GM21526 (cell line): ENCODE measurements around the gene MFSD11.
"Not testable (repeated sequence)": the region's sequence is repeated elsewhere in the genome, so short reads cannot be mapped to it uniquely, and the experiment has no call there.

Experiments used
- ATAC-seq: cut with Tn5 transposase; IDR thresholded peaks from one replicate; pipeline ENCODE4 v1.9.1; 2021; ENCODE audit warnings: moderate library complexity; ENCODE audit not compliant: unreplicated experiment, low FRiP score

MFSD11 gene

GRCh38 chr17:76737676-76738467, at the start of gene MFSD11:
Gene MFSD11 (plus strand): TSS chr17:76738119. CDS start chr17:76738353, 234 bp downstream.
- ATAC-seq, result peak; percentile 56

GRCh38 chr17:76688165-76688622, 49.7 kb upstream of the MFSD11 start:
- no peak for ATAC-seq

- no peak for ATAC-seq
Measured at GRCh38 chr17:76689859-76690258, 48.1 kb upstream of the MFSD11 start.

- no peak for ATAC-seq
Measured at GRCh38 chr17:76690596-76691280, 47.2 kb upstream of the MFSD11 start.

- no peak for ATAC-seq
Measured at GRCh38 chr17:76691379-76692191, 46.3 kb upstream of the MFSD11 start.

GRCh38 chr17:76695059-76695831, 42.7 kb upstream of the MFSD11 start:
- no peak for ATAC-seq

GRCh38 chr17:76696763-76697701, 40.9 kb upstream of the MFSD11 start:
- no peak for ATAC-seq

- no peak for ATAC-seq
Measured at GRCh38 chr17:76697702-76698465, 40.0 kb upstream of the MFSD11 start.

GRCh38 chr17:76698466-76698977, 39.4 kb upstream of the MFSD11 start:
- not testable (repeated sequence) for ATAC-seq

- ATAC-seq, result no peak
Measured at GRCh38 chr17:76700270-76700616, 37.7 kb upstream of the MFSD11 start.

GRCh38 chr17:76700617-76701470, 37.1 kb upstream of the MFSD11 start:
- ATAC-seq, result no peak

GRCh38 chr17:76701471-76701967, 36.4 kb upstream of the MFSD11 start:
- ATAC-seq, result no peak

- no peak for ATAC-seq
Measured at GRCh38 chr17:76702076-76702475, 35.8 kb upstream of the MFSD11 start.

GRCh38 chr17:76702941-76703637, 34.8 kb upstream of the MFSD11 start:
- no peak for ATAC-seq

- ATAC-seq, result no peak
Measured at GRCh38 chr17:76704805-76705204, 33.1 kb upstream of the MFSD11 start.

- ATAC-seq, result no peak
Measured at GRCh38 chr17:76706817-76707216, 31.1 kb upstream of the MFSD11 start.
